PC-9 (cell line): ENCODE data around the gene MANBA. TPM values are rescaled to one million over a fixed set of nuclear protein-coding genes. Genes with fewer than 3 reads are reported as not detected.

Experiments used
- BruUV-seq: library from RNA; stranded (reverse); fragments of 400-500 nt; replicated peaks from 2 replicates; lab custom pipeline; 2021; lab: Mats Ljungman, UMichigan
- CTCF ChIA-PET: fragments of 300-600 bp; sonication (Branson Sonifier 250); formaldehyde crosslinking; loops from one replicate; lab custom pipeline; 2022; ENCODE audit warnings: antibody characterized with exemption; lab: Charles Lee
- POLR2A ChIA-PET: fragments of 300-600 bp; sonication (Branson Sonifier 250); formaldehyde crosslinking; loops from one replicate; lab custom pipeline; 2022; ENCODE audit warnings: antibody characterized with exemption; ENCODE audit not compliant: unreplicated experiment; lab: Charles Lee
- DNase-seq, 2 experiments: peaks; one replicate each; pipeline versions ENCODE4 v3.0.0 to v3.0.0-alpha.2; 2015 to 2022; ENCODE audit warnings: mixed read lengths in 1 of 2
- H2AFZ ChIP-seq: fragments of 200-600 bp; sonication (generic); 2 replicates; pipeline ENCODE4 v1.8.1; 2017; ENCODE audit warnings: antibody characterized with exemption
- H3F3A ChIP-seq: fragments of 200-600 bp; sonication (generic); 2 replicates; pipeline ENCODE4 v1.8.1; 2017; ENCODE audit warnings: antibody characterized with exemption, mild to moderate bottlenecking, low read depth; ENCODE audit not compliant: insufficient read depth
- H3K27ac ChIP-seq: fragments of 200-600 bp; sonication (generic); 2 replicates; pipeline ENCODE4 v1.6.1; 2016; ENCODE audit warnings: mixed run types
- H3K27me3 ChIP-seq: fragments of 200-600 bp; sonication (generic); 2 replicates; pipeline ENCODE4 v1.6.1; 2016; ENCODE audit warnings: low read depth, mixed run types; ENCODE audit not compliant: insufficient read depth
- H3K36me3 ChIP-seq: fragments of 200-600 bp; sonication (generic); 2 replicates; pipeline ENCODE4 v1.6.1; 2016; ENCODE audit warnings: low read depth, mixed run types
- H3K4me1 ChIP-seq: fragments of 200-600 bp; sonication (generic); replicated peaks from 2 replicates; pipeline ENCODE4 v1.6.1; 2016; ENCODE audit warnings: mixed run types; ENCODE audit not compliant: insufficient read depth
- H3K4me2 ChIP-seq: fragments of 200-600 bp; sonication (generic); 2 replicates; pipeline ENCODE4 v1.6.1; 2017; ENCODE audit warnings: mixed run types
- H3K4me3 ChIP-seq: fragments of 200-600 bp; sonication (generic); 2 replicates; pipeline ENCODE4 v1.6.1; 2016; ENCODE audit warnings: mixed run types
- H3K79me2 ChIP-seq: fragments of 200-600 bp; sonication (generic); 2 replicates; pipeline ENCODE4 v1.6.1; 2017; ENCODE audit warnings: low read depth, mixed run types
- H3K9me2 ChIP-seq: fragments of 200-600 bp; sonication (generic); 2 replicates; pipeline ENCODE4 v1.8.1; 2017; ENCODE audit warnings: mild to moderate bottlenecking; ENCODE audit not compliant: insufficient read depth
- H3K9me3 ChIP-seq: fragments of 200-600 bp; sonication (generic); 2 replicates; pipeline ENCODE4 v1.8.1; 2016; ENCODE audit warnings: low read depth; ENCODE audit not compliant: insufficient read depth
- H4K20me1 ChIP-seq: fragments of 200-600 bp; sonication (generic); 2 replicates; pipeline ENCODE4 v1.8.1; 2017; ENCODE audit not compliant: insufficient read depth
- EZH2 ChIP-seq: fragments of 200-600 bp; sonication (generic); IDR thresholded peaks from 2 replicates; pipeline ENCODE4 v1.8.0; 2017; ENCODE audit warnings: antibody characterized with exemption, low read depth
- intact Hi-C: fragments of 100-400 bp; cut with micrococcal nuclease; formaldehyde crosslinking; loops from one replicate; pipeline ENCODE4 v1.10.0; 2022; ENCODE audit not compliant: unreplicated experiment
- total RNA-seq: library from RNA; stranded (reverse); gene quantifications from 2 replicates; pipeline ENCODE4 v1.2.3, GENCODE V29; 2021
- TF ChIP-seq, protein P1 (sequence below): fragments of 200-600 bp; sonication (generic); conservative IDR thresholded peaks from 2 replicates; pipeline ENCODE4 v1.6.1; 2017; ENCODE audit warnings: mixed run types, antibody characterized with exemption, mild to moderate bottlenecking, moderate library complexity

Gene MANBA
- total RNA-seq, 1 experiment from 2014 or later = 11.8 TPM

DNA sequence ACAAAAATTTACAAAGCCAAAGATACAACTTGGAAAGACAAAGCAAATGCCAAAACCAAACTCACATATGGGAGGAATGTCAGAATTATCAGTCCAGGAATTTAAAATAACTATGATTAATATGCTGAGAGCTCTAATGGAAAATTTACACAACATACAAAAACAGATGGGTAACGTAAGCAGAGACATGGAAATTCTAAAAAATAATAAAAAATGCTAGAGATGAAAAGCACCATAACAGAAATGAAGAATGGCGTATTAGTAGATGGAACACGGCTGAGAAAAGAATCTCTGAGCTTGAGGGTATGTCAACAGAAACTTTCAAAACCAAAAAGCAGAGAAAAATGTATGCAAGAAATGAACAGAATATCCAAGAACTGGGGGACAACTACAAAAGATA, 4.1 kb upstream of the MANBA start:
- no peaks in the 10 kb centered on the region for H3K36me3 ChIP-seq
- peaks cover 5% of the 10 kb centered on the region; the same call in 1 of the 2 replicates for H3K4me1 ChIP-seq
- DNase-seq = no peak
- H2AFZ ChIP-seq = no peak overlapping the region
- H3K4me2 ChIP-seq = no peak overlapping the region
- H3F3A ChIP-seq = no peaks in the 10 kb centered on the region; the same call in 1 of the 2 replicates
- H3K27ac ChIP-seq = no peak overlapping the region
- no peaks in the 10 kb centered on the region for H3K9me2 ChIP-seq
- CTCF ChIA-PET = no interaction called here
- no TSS peak for BruUV-seq
- no peaks in the 10 kb centered on the region for H4K20me1 ChIP-seq
- peaks cover 6% of the 10 kb centered on the region for H3K79me2 ChIP-seq
- no peaks in the 10 kb centered on the region for H3K27me3 ChIP-seq
- no peaks in the 10 kb centered on the region for H3K9me3 ChIP-seq
- POLR2A ChIA-PET = no interaction called here
- TF ChIP-seq, protein P1, sequence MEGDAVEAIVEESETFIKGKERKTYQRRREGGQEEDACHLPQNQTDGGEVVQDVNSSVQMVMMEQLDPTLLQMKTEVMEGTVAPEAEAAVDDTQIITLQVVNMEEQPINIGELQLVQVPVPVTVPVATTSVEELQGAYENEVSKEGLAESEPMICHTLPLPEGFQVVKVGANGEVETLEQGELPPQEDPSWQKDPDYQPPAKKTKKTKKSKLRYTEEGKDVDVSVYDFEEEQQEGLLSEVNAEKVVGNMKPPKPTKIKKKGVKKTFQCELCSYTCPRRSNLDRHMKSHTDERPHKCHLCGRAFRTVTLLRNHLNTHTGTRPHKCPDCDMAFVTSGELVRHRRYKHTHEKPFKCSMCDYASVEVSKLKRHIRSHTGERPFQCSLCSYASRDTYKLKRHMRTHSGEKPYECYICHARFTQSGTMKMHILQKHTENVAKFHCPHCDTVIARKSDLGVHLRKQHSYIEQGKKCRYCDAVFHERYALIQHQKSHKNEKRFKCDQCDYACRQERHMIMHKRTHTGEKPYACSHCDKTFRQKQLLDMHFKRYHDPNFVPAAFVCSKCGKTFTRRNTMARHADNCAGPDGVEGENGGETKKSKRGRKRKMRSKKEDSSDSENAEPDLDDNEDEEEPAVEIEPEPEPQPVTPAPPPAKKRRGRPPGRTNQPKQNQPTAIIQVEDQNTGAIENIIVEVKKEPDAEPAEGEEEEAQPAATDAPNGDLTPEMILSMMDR = no peak
- TF ChIP-seq EZH2 = no peak
- no peak overlapping the region for H3K4me3 ChIP-seq
- intact Hi-C loops = no loop called here

DNA sequence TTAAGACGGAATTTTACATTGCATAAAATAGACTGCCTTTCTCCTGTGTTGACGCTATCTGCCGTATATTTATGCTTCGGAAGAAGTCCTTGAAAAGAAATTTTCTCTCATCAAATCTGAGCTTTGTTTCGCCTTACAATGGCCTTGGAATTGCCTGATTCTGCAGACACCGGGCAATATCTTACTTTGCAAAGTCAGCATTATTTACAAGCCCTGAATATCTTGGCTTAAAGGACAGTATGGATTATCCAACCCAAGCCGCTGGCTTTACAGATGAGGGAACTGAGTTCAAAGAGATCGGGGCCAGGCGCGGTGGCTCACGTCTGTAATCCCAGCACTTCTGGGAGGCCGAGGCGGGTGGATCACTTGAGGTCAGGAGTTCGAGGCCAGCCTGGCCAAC, 1.1 kb upstream of the MANBA start:
- peaks cover 17% of the 10 kb centered on the region for H3K4me1 ChIP-seq
- intact Hi-C loops = loop anchor here (2.0 kb wide), 1 partner anchor 107 kb away; the partner anchor contains the start of gene CISD2
- H3K36me3 ChIP-seq = no peaks in the 10 kb centered on the region
- peak overlapping the region; percentile 89 for H3K4me2 ChIP-seq
- no peak overlapping the region for H3K4me3 ChIP-seq
- no peaks in the 10 kb centered on the region for H3K9me2 ChIP-seq
- H2AFZ ChIP-seq = no peak overlapping the region
- no peak for DNase-seq
- H4K20me1 ChIP-seq = no peaks in the 10 kb centered on the region
- no peak for TF ChIP-seq EZH2
- TF ChIP-seq, protein P1 = no peak
- no peak overlapping the region for H3K27ac ChIP-seq
- H3K79me2 ChIP-seq = peaks cover 34% of the 10 kb centered on the region
- BruUV-seq = no TSS peak
- no peaks in the 10 kb centered on the region for H3K27me3 ChIP-seq
- no peaks in the 10 kb centered on the region for H3K9me3 ChIP-seq
- POLR2A ChIA-PET = no interaction called here
- H3F3A ChIP-seq = no peaks in the 10 kb centered on the region; the same call in 1 of the 2 replicates
- CTCF ChIA-PET = no interaction called here

DNA sequence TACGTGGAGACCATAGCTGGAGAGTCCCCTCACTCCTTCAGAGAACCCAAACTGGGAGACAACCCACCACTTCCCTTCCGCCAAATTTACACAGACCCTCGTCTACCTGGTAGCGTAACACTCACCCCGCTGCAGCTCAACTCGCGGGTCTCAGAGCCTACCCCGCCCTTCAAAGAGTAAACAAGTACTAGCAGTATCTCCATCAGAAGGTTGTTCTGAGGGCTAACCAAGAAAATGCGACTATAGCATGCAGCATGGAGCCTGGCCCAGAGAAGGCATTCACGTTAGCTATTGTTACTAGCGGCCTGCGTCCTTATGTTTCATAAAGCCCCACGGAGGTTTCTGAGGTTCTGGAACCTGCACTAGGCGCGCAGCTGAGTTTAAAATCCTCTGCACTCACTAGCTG, 531 bp upstream of the MANBA start:
- Histone ChIP-seq H3K9me3 (no peaks in the 10 kb centered on the region), H3K4me3 (peak overlapping the region; percentile 89), H3F3A (no peaks in the 10 kb centered on the region; the same call in 1 of the 2 replicates), H4K20me1 (no peaks in the 10 kb centered on the region), H3K4me1 (peaks cover 17% of the 10 kb centered on the region), H3K79me2 (peaks cover 36% of the 10 kb centered on the region), H3K27ac (no peak overlapping the region), H3K9me2 (no peaks in the 10 kb centered on the region), H3K36me3 (no peaks in the 10 kb centered on the region), H2AFZ (peak overlapping the region; percentile 95), H3K27me3 (no peaks in the 10 kb centered on the region), H3K4me2 (peak overlapping the region; percentile 89)
- no peak for DNase-seq
- CTCF ChIA-PET = no interaction called here
- POLR2A ChIA-PET = interaction anchor here (0.7 kb wide), 1 partner anchor 158 kb away, joined by 4 read pairs; no protein-coding TSS in a partner anchor
- intact Hi-C loops = loop anchor here (2.0 kb wide), 1 partner anchor 108 kb away; the partner anchor contains the start of gene CISD2
- TF ChIP-seq, protein P1 = no peak
- TF ChIP-seq EZH2 = no peak
- no TSS peak for BruUV-seq
